Left cardiac atrium (tissue), 4 donors: ENCODE measurements around the gene CKB. TPM values are rescaled to one million over a fixed set of nuclear protein-coding genes. Genes with fewer than 3 reads are reported as not detected.
A peak's percentile ranks its signal among the peaks of the same experiment; 100 is the strongest.

Source experiments
- ATAC-seq, 2 donors: fragments of 200-7000 bp; cut with Tn5 transposase; one replicate each; pipeline ENCODE4 v1.9.1; 2020; ENCODE audit warnings: mild to moderate bottlenecking in 2 of 2, moderate library complexity in 2 of 2
- DNase-seq: peaks from one replicate; pipeline ENCODE4 v3.0.0-alpha.2; 2020
- intact Hi-C, 2 donors: fragments of 100-400 bp; cut with DNase I; formaldehyde crosslinking; loops; one replicate each; pipeline versions ENCODE4 v1.14.1 to v1.15.1; 2022 to 2023
- total RNA-seq, 2 donors: library from RNA; stranded (reverse); fragmentation: NEBNext Ultra II Directional; extraction: Animal tissue kit (Norgen Biotek cat#: 25700); gene quantifications; one replicate each; pipeline ENCODE4 v1.2.1, GENCODE V29; 2021
- donor health status: DM: no; HTN: yes; CAD: no.
- donor health status: DM: no; HTN: yes; CAD: no; lungs with severe emphysema.
- donor health status: DM: yes; HTN: yes; CAD: no.
- donor health status: Dilated cardiomyopathy.

Gene CKB
- total RNA-seq, 2 donors from 2014 or later = 407 to 412 TPM

- intact Hi-C loops = no loop called here
- DNase-seq (peak; percentile 82), ATAC-seq (peak; percentile 42 to 50)
Measured at GRCh38 chr14:103551338-103551762, 28.7 kb upstream of the CKB start.

DNA sequence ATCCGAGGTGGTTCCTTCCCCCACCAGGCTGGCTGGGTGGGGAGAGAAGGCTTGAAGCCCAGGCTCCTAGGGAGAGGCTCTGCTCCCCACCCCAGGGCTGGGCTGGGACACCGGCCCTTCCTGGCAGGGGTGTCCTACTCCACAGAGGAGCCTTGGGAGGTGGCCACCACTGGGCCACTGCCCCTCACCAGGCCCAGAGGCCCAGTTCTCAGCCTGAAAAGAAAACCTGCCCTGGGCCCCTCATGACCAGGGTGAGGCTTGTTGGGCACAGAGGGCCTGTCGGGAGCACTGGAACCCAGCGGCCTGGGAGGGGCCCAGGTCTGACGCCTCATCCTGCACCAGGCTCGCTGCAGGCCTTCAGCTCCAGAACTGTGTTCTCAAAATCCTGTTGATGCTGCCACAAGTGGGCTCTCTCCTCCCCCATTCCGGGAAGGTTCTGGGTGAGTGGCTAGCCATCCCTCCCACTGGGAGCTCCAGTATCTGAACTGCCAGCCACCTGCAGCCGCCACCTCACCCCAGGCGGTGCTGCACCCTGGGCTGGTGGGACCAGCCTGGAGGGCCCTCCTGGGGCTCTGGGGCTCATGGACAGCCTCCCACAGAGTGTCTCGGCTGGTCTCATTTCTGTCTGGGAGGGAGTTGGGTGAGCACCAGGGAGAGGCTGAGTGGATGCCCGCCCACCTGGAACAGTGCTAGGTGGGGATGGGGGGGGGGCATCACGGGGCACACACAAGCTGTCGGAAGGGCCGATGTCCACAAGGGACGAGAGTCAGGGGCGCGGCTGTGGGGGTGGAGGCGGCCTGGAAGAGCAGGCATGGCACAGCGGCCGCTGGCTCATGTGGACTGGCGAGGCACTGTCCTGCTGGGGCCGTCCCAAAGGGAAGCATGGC is 28.1 kb upstream of the CKB start:
- DNase-seq = peak; percentile 35

DNA sequence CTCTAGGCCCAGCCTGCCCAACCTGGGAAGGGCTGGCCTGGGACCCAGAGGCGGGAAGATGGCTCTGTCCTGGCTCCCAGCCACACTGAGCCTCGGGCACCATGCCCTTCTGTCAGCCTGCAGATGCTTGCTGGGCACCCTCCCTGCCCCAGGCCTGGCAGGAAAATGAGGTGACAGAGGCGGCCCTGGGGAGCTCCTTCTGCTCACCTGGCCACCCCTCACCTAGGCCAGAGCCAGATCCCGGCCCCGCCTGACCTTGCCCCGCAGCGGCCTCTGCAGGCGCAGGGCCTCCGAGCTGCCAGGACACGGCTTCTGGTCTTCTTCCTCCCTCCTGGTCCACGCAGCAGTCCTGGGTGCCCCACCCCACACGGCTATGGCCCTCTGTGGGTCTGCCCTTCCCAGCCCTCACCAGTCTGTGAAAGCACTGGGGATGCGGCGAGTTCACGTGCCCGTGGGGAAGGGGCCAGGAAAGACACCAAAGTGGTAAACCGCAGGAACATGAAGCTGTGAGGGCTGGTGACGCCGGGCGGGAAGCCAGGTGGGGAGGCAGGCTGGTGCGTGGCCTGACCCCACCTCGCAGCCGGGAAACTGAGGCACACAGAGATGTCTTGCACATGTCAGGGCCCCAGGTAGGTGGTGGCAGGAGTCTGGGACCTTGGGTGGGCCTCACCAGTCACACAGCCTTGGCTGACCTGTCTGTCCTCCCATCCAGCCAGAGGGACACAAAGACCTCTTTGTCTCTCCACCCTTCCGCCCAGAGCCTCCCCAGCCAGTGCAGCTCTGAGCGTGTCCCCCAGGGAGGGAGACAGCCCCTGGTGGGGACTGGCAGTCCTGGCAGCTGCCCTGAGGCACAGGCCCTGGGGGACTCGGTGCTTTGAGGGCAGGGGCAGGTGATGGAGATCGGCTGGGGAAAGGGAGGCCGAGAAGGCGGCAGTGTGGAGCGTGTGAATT is 27.0 kb upstream of the CKB start:
- ATAC-seq (peak; percentile 8 to 23), DNase-seq (peak; percentile 42)
- intact Hi-C loops = loop anchor here in 1 of 2 donors (5.0 kb wide), 1 partner anchor 47 kb away; no protein-coding TSS in a partner anchor

More for the DNA sequence above, 28.1 kb upstream of the CKB start:
- intact Hi-C loops = no loop called here
- ATAC-seq = peak in 1 of 2 donors; percentile 7

GRCh38 chr14:103548463-103549351 is 26.1 kb upstream of the CKB start:
- intact Hi-C loops = loop anchor here in 1 of 2 donors (5.0 kb wide), 1 partner anchor 46 kb away; no protein-coding TSS in a partner anchor
- ATAC-seq (no peak), DNase-seq (peak; percentile 18)

DNA sequence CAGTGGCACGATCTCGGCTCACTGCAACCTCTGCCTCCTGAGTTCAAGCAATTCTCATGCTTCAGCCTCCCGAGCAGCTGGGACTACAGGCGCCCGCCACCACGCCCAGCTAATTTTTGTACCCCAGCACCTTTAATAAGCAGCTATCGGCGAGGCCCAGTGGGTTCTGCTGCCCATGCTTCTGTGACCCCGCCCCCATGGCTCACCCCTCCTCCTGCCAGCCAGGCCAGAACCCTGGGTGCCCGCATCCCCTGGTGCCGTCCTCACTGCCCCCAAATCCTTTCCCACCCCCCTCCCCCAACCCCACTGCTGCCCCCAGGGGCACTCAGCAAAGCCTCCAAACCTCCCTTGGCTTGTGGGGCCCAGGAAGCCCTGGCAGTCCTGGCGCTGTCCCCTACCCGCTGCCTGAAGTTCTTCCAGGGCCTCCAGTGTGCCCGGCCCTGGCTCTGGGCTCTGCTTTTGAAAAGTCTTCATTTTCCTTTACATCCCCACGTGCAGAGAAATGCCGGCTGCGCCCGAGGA is 25.4 kb upstream of the CKB start:
- intact Hi-C loops = loop anchor here in 1 of 2 donors (5.0 kb wide), 1 partner anchor 46 kb away; no protein-coding TSS in a partner anchor
- no peak for ATAC-seq
- DNase-seq = peak; percentile 19

- ATAC-seq = no peak
- intact Hi-C loops = loop anchor here in 1 of 2 donors (5.0 kb wide), 1 partner anchor 45 kb away; no protein-coding TSS in a partner anchor
- DNase-seq = peak; percentile 15
Measured at GRCh38 chr14:103547455-103547940, 24.9 kb upstream of the CKB start.

DNA sequence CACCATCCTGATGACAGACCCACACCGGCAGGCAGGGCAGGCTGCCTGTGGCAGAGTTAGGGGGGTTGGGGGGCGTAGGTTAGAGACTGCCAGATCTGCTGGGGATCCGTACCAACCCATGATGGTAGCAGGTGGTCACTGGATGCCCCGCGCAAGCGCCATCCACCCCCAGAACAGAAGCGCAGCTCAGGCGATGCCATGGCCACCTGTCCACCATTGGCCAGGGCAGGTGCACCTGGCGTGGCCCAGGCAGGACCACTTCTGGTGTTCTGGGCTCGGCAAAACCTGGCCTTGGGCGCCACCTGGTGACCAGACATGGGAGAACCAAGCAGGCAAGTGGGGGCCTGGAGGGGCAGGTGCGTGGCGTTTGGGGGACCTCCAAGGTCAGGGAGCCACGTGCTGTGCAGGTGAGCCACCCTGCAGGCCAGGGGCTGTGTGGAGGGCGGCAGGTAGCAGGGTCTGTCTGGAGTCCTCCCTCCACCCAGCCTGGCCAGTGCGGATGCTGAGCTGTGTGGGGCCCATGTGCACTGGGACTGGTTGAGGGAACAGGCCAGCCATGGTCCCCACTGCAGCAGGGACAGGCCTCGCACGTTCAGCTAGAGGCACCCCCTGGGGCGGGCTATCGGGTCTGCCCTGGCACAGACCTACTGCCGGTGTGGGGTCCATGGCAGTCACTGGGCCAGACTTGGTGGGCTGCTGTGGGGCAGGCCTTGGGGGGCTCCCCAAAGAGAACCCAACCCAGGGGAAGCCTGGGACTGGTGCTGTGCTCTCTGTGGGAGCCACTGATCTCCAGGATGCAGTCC is 24.2 kb upstream of the CKB start:
- DNase-seq (peak; percentile 72), ATAC-seq (peak in 1 of 2 donors; percentile 6)
- intact Hi-C loops = loop anchor here in 1 of 2 donors (5.0 kb wide), 1 partner anchor 45 kb away; no protein-coding TSS in a partner anchor

DNA sequence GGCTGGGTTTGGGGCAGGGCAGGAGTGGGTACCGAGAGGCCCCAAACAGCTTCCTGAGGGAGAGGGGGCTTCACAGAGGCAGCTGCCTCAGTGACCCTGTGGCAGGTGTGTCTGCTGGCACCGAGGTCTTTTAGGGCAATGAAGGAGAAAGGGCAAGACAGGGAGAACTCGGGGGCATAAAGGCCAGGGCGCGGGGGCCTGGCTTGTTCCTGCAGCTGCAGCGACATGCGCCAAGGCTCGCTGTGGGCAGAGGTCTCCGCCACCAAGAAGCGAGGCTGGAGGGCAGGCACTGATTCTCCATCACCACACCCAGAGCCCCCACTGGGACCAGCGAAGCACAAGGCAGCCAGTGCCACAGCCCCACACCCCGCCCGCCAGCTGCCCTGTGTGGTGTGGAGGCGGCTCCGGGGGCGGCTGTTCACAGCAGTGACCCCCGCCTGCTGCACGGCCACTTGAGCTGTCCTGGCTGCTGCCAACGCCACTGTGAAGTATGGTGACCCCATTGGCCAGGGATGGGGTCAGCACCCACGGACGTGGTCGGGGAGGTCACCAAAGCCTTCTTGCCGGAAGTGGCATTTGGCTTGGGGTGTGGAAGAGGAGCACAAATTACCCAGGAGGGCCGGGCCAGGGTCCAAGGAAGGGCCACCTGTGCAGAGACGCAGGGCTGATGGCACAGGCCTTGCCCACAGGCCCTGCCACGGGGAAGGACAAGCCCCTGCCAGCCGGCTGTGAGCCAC is 23.5 kb upstream of the CKB start:
- ATAC-seq (no peak), DNase-seq (peak; percentile 23)
- intact Hi-C loops = loop anchor here in 1 of 2 donors (2.0 to 5.0 kb wide), 2 partner anchors 27 to 44 kb away; no protein-coding TSS in a partner anchor

DNA sequence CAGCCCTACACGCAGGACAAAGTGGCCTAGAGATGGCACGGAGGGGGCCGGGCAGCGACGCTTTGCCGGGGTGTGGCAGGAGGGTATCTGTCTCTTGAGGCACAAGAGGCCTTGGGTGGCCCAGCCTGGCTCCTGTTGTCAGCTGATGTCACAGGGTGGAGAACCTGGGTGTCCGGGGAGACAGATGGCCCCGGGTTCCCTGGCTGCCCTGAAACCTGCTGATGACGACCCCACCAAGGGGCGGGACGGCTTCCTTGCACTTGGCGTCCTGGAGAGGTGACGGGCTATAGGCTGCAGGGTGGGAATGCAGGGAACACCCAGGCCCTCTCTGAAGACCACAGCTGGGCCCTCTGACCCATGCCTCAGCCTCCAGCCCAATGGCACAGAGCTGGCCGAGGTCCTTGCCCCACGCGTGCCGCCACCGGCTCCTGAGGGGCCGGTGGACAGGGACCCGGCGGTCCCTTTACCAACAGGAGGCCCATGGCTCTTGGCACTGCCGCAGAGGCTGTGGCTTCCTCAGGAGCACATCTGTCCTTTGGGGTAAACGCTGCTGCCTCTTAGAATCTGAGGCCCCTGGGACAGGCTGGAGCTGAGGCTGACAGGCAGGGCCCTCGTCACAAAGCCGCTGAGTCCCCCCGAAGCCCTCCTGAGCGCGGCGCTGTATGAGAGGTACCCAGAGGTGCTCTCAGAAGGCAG is 22.7 kb upstream of the CKB start:
- DNase-seq (peak; percentile 22), ATAC-seq (no peak)
- intact Hi-C loops = loop anchor here in 1 of 2 donors (2.0 to 5.0 kb wide), 2 partner anchors 27 to 43 kb away; no protein-coding TSS in a partner anchor

GRCh38 chr14:103544388-103545218 is 22.0 kb upstream of the CKB start:
- ATAC-seq (peak; percentile 9 to 38), DNase-seq (peak; percentile 69)
- intact Hi-C loops = loop anchor here in 1 of 2 donors (2.0 to 5.0 kb wide), 2 partner anchors 26 to 42 kb away; no protein-coding TSS in a partner anchor

- intact Hi-C loops = loop anchor here in 1 of 2 donors (2.0 kb wide), 1 partner anchor 25 kb away; no protein-coding TSS in a partner anchor
- ATAC-seq (peak; percentile 2 to 13), DNase-seq (peak; percentile 33)
Measured at GRCh38 chr14:103543721-103544387, 21.2 kb upstream of the CKB start.

DNA sequence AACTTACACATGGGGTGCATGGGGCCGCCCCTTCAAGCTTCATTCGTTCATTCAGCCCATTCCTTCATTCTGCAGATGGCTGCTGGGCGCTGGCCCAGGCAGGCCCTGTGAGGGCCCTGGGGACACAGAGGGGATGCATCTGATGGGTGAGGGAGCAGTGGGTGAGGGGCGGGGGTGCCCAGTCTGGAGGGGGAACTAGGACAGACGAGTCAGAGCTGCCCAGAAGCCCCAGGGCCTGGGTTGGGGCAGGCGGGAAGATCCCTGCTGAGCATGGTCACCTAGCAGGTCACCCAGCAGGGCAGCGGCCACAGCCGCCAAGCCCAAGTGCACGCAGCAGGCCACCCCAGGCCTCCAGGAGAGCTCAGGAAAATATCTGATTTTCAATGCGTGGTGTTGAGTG is 20.5 kb upstream of the CKB start:
- ATAC-seq (no peak), DNase-seq (peak; percentile 24)
- intact Hi-C loops = no loop called here

DNA sequence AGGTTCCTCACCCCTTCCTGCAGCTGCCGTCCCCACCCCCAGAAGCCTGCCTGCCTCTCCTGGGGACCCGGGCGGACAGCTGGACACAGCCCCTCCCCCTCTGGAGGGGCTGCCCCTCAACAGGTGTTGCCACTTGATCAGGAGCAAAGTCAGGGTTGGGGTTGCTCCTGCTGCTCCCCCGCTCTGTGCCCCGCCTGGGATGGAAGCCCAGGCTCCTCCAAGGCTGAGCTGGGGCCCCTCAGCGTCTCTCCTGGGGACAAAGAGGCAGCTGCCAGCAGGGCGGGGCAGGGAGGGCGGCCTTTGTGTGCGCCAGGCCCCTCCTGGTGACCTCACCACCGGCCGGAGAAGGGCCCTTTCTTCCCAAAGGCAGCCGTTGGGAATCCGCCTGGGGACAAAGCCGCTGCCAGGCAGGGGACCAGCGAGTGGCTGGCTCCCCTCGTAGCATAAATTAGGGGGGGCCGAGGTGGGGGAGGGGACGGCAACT is 20.0 kb upstream of the CKB start:
- ATAC-seq = peak; percentile 16 to 31
- peak; percentile 75 for DNase-seq
- intact Hi-C loops = no loop called here
